ENCODE data around the gene SFMBT2.
A peak's percentile ranks its signal among the peaks of the same experiment; 100 is the strongest.

SFMBT2 gene

DNA sequence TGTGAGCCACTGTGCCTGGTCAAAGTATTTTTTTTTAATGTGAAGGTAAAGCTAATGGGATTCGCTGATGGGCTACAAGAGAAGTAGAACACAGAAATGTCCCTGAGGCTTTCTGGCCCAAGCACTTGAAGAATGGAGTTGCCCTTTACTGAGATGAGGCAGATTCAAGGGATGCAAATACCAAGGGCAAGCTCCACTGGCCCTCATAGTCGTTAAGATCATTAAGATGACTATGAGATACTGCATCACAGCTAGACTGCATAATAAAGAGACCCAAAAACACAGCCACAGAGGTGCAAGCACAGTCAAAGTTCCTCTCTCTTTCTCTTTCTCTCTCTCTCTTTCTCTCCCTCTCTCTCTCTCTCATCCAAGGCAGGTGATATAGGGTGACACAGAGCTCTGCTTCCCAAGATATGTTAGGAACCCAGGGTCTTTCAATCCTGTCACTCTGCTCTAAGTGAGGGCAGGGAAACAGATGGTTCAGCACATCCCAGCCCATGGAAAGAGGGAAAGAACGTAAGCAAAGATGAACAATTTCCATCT is 117.4 kb downstream of the SFMBT2 start:
- no peak for DNase-seq

DNA sequence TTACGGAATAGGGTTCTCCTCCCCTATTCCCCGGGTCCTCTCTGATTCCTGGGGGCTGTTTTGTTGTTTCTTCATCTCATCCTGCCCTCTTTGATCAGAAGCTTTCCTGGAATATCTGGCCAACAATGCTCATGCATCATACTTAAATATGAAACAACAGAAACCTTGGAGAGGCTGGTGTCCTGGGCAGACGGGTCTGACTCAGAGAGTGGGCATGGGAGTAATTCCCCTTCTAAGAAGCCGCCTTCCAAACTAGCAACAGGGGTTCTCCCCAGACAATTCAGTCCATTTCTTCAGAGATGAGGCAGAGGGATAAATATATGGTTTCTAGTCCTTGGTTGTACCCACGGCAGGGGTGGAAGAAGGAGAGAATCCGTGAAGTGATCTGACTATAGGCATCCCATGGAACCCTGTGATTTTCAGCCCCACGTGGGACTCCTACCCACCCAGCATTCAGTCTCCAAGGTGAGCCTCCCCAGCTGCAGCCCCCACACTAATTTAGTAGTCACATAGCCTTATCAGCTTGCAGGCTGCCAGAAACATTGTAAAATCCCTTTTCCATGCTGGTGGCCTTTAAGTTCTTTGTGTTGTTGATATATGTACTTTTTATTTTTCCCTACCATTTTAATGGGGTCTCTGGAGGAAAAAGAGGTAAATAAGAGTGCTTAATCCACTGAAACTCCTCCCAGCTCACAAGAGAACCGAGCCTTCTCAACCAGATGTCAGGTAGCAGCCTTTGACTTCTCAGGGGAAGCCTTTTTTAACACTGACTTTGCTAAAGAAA is 119.2 kb downstream of the SFMBT2 start:
- no peak for DNase-seq

DNA sequence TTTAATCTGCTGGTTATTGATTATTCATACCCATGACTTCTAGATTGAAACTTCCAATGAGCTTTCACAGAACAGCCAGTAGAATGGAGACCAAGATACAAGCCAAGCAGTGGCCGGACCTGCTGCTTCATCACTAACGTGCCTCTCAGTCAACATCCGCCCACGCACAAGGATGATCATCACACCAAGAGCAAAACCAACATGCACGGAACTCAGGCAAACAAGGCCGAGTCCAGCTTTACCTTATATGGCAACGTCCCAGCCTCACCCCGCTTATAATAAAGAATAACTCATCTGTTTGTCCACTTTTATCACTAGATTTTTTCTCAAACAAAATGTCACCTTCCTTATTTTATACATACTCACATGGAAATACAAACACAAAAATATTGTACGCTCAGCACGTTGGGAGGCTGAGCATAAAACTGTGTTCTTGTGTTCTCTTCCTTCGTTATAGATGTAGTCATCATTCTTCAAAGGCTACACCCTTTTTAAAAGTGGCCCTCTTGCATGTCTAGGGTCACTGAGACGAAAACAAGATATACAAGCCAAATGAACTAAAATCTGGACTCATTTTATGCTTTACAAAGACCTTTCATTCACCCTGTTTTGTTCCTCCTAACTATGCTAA is 122.7 kb downstream of the SFMBT2 start:
- DNase-seq: no peak

DNA sequence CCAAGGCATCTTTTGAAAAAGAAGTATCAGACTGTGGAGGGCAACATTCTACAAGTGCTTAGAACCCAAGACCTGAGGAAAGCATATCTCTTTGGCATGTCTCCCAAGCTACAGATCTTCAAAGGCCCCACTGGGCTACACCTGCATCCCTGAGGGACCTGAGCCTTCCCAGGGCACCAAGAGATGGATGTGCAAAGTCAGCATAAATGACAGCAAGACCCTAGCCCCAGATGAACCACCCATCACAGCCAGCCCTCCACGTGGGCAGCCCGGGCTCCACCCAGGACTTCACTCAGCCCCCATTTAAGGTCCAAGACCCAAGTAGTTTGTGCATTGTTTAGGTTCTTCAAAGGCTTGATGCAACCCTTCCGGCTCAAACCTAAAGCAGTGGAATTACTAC is 123.5 kb downstream of the SFMBT2 start:
- no peak for DNase-seq

DNA sequence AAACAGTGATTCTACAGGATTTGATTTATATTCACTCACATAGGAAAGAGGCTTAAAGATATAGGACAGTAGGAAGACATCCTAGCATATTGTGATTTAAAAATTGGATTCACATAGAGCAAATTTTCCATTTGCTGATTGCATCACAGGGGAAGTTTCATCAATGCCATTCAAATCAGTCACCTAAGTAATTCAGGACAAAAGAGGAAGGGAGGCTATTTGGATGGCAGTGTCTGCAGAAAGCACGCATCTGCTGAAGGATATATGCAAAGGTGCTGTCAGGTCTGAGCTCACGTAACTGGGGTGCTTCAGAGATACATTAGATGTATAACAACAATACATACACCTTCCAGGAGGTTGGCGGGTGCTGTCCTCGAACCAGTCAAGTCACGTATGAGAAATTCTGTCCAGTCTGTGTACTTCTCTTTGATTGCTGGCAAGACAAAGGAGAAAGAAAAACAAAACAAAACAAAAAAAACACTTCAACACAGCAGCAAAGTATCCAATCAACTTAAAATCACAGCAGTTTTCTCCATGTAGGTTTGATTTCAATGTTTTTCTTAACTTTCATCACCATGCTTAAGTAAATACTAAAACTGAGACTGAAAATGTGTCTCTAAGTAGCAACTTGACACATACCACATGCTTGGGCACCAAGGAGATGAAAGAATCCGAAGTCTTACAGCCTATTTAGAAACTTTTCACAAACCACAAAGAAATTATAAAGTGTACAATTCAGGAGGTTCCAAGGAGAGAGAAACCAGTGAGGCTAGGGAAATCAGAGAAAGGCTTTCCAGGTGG is 125.1 kb downstream of the SFMBT2 start:
- DNase-seq: no peak

DNA sequence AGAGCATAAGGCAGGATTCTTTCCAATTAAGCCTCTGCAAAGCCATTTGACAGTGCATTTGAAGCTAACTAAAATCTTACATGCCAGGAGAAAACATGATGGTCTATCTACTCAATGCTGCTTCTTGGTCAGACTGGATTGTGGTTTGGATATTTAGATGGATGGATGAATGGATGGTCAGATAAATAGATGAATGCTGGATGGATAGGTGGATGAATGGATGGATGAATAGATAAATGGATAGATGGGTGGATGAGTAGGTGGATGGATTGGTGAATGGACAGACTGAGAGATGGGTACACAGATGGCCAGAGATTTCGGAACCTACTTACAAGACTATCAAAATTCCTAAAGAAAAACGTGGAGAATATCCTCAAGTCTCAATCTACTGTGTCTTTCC is 127.6 kb downstream of the SFMBT2 start:
- no peak for DNase-seq

DNA sequence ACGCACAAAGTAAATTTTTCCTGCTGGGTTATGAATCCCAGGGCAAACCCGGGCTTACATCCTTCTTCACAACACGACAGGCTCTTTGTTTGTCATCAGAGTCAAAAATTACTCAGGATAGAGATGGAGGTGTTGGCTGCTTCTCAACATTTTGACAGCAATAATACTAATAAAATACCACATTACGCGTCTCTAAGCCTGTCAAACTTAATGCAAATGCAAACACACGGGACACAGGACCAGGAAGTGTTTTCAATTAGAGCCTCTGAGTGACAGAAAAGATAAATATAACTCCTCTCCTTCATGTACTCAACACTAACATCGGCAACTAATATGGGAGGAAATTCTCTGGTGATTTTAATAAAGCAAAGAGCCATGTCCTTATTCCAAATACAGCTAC is 128.4 kb downstream of the SFMBT2 start:
- DNase-seq: no peak

DNA sequence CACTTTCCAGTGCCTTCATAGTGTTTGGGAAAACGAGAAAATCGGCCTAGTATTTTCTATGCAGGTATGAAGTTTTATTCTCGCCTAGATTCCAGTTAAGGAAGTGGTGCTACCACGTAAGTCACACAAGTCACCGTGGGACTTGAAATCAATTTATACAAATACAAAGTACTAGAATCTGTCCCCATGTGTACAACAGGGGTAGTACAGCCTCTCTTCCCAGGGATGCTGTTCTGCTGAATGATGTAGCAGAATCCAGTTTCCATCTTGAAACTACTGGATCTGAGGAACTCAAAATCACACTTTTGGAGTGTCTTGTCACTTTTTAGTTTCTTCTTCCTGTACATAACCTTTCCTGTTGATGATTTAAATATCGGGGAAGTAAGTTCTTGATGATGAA is 129.4 kb downstream of the SFMBT2 start:
- no peak for DNase-seq

DNA sequence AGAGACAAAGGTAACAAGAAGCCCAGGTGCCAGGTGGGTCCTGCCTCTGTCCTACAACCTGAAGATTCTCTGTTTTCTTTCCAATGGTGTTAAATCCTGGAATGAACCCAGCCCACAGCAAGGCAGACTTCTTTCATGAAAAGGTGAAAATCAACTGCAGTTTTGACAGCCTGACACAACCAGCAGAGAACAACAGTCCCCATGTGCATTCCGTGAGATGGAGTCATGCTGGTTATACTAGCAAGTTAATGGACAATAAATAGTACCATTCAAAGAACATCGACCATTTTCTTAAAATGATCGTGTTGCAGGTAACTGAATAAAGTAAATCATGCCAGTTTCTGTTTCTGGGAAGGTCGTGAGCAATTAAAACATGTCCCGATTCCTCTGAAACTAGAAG is 131.5 kb downstream of the SFMBT2 start:
- no peak for DNase-seq

DNA sequence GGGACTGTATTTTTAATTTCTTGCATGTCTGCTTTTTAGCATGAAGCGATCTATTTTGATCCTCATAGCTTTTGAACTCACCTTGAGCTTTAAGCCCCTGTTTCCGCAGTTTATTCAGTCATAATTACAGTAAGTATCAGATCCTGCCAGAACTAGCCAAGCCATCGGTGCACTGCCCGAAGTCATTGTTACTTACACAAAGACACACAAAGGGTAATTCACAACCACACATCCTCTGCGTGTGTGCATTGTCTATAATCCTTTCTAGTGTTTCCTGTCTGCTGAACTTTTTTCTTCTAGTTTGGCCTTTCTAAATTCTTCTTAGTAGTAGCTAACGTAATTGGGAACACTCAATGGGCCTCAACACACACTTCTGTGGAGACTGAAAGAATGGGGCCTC is 133.0 kb downstream of the SFMBT2 start:
- DNase-seq: no peak

DNA sequence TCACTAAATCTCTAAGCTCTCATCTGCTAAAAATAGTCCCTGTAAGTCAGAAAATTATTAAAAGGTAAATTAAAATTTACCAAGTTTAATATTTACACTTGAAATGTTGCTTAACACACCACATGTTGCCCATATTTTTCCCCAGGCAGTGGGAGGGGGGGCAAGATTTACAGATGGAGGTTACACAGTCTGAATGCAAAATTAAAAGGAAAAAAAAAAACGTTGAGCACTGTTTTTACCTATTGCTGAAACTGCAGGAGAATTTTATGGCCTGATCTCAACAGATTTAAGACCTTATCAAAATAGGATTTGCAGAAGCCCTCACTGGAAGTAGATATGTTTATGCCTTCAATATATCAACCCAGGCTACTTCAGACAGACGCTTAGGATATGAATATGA is 133.4 kb downstream of the SFMBT2 start:
- no peak for DNase-seq

DNA sequence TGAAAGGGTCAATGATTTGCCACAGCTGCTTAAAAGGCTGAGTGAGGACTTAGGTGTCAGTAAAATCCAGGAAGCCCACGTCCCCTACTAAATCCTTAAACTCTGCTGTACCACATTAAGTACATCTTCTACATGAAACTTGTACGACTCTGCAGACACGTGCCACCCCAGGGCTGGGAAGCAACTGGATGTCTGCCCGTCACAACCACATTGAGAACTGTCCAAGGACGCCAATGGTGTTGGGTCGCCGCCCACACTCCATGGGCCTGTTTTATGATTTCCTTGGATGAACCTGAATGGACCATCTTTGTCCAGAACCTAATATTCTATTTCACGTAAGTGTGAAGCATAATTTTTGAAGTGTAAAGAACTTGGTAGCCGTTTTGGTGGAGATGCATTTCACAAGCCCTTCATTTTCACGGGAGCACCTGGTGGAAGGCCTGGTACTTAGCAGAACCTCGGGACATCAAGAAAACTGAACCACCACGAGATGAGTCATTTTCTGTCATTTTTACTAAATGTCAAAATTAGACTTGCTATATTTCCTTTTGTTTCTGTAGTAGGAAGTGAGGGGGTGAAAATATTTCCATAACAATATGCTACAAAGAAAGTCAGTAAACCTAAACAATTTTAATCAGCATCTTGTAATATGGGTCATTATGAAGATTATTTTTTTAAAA is 134.9 kb downstream of the SFMBT2 start:
- DNase-seq: no peak

DNA sequence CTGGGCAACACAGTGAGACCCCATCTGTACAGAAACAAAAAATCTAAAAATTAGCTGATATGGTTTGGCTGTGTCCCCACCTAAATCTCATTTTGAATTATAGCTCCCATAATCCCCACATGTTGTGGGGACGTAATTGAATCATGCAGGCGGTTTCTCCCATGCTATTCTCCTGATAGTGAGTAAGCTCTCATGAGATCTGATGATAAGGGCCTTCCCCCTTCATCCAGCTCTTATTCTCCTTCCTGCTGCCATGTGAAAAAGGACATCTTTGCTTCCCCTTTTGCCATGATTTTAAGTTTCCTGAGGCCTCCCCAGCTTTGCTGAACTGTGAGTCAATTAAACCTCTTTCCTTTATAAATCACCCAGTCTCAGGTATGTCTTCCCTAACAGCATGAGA is 136.5 kb downstream of the SFMBT2 start:
- DNase-seq: no peak

DNA sequence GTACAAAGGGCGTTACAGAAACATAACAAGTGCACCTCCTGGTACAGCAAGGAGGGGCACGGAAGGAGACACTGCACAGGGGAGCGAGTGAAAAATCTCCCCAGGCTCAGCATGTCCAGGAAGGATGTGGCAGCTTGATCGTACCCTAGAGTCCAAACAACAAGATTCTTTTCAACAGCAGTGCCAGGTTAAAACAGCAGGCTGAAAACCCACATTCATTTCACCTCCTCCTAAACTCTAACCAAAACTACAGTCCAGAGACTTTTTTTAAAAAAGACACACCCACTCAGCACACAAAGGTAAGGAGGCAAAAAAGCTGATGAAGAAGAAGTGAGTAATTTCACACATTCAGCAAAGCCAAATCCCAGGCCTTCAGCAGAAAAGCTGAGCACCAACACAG is 138.8 kb downstream of the SFMBT2 start:
- DNase-seq: no peak

DNA sequence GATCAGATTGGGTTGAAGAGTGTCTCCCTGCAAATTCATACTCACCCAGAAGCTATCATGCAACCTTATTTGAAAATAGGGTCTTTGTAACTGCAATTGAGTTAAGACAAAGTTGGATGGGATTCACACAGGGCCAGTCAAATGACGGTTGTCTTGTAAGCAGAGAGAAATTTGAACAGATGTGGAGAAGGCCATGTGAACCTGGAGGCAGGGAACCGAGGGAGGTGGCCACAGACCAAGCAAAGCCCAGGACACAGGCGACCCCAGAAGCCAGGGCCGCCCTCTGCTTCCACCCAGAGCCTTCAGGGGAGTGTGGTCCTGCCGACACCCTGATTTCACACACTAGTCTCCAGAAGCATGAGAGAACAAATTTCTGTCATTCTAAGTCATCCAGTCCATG is 140.8 kb downstream of the SFMBT2 start:
- DNase-seq: no peak

DNA sequence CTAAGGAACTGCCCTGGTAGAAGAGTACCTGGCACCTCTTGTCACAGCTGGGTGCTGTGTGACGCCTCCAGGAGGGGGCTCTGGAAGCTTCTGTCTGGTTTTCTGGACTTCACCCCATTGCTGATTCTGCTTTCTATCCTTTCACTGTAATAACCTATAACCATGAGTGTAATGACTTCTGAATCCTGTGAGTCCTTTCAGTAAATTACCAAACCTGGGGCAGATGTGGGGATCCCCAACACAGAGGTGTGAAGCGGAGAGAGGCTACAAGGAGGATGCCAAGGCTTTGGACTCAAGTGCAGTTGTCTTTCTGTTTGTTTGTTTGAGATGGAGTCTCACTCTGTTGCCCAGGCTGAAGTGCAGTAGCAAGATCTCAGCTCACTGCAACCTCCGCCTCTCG is 143.7 kb downstream of the SFMBT2 start:
- DNase-seq: no peak

DNA sequence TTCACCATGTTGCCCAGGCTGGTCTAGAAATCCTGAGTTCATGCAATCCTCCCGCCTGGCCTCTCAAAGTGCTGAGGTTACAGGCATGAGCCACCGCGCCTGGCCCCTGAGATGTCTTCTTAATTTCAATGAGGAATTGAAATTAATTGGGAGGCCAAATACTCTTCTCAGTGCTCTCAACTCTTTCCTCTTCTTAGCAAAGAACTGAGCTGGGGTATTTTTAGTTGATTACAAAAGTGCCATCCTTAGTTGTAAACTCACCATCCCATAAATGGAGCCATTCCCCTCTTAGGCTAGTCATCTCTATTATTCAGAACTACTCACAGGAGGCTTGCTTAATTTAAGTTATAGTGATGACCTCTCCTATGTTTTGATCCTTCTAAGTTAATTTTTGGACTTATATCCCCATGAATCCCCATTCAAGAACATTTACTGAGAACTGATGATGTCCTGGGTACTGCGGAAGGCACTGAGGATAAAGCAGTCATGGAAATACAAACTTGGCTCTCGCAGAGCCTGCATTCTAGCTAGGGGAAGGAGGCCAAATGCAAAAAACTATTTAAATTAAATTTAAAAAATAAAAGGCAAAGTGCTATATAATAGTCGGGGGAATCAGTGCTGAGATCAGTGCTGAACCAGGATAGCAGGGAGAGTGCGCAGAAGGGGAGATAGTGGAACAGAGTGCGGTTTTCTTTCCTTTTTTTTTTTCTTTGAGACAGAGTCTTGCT is 145.3 kb downstream of the SFMBT2 start:
- DNase-seq: no peak

DNA sequence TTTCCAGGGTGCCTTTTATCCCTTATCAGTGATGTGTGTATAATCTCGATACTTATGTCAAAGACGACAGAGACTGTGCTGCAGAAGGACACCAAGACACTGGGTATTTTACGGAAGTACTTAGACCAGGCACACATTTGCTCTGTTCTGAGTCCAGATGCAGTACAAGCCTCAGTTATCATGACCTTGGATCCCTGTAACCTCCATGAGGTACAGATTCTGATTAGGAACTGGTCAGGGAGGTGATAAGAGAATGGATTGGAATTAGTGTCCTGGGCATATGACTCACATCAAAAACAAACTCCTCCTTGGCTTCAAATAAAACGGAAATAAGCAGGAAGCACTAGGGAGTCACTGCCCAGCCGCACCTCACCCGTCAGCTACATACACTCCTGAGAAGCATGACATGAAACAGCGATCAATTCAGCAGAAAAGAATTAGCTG is 146.5 kb downstream of the SFMBT2 start:
- DNase-seq: no peak

DNA sequence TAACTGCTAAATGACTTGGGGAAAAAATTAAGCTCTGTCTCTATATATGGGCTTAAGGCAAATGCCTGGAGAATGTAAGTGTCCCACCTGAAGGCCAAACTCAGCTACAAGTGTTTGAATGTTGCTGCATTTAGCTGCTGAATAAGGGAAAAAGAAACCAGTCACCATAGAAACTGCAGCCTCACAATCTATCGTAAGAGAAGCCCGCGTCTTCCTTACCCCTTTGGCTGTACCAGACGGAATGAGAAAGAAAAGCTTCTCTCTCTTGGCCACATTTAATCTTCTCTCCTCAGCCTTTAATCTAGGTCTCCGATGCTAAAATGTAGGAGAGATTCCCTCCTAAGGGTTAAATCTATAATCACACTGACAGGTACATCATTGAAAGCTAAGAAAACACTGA is 147.2 kb downstream of the SFMBT2 start:
- DNase-seq: no peak

DNA sequence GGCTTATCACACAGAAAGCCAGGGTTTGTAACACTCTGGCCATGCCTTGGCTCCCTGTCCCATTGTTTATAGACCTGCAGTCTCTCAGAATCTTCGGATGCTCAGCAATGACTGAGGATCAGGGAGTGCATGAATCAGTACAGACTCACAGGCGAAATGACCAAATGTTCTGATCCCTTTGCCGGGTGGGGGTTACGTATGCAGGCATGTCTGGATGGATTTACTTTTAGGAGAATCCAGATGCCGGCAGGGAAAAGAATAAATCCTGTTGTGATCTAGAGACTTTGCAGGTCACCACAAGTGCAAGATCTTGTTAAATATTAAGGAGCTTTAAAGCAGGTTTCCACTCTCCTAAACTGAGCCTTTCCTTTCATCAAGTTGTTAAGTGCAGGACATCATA is 149.5 kb downstream of the SFMBT2 start:
- DNase-seq: no peak

DNA sequence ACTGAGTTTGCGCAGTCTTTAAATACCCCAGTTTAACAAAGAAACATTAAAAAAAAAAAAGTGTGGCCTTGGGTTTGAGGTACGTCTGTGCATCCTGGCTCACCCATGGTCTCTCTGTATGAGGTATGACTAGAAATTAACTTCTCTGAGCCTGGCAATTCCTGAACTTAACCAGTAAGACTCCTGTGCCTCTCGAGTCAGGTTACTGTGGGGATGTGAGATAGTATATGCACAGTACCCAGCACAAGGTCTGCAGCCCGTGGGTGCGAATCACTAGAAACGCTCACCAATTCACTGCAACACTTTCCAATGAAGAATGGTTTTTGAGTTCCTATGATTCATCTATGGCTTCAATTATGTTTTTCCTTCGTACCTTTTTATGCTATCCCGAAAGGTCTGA is 149.9 kb downstream of the SFMBT2 start:
- no peak for DNase-seq

DNA sequence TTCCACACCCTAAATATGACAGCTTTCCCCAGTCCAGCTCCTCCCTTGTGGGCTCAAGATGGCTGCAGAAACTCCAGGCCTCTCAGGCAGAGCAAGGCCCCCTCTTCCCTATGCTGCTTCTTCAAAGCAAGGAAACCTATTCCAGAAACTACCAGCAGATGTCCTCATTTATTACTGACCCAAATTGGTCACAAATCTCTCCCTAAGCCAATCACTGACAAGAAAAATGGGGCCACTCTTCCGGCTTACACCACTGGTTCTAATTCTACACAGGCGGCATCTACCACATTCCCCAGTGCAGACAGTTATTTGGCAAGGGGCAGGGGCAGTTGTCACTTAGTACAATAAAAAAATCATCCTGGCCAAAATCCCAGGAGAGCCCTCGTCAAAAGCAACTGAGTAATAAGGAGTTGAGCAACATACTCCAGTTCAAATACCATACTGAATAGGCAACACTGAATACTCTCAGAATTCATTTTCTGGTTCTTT is 150.4 kb downstream of the SFMBT2 start:
- peak; percentile 37 for DNase-seq
